Kidney epithelial cell (primary cell): ENCODE results near the gene CYP4B1. TPM values are rescaled to one million over a fixed set of nuclear protein-coding genes. Genes with fewer than 3 reads are reported as not detected.

Source experiments
- DNase-seq: peaks from one replicate; pipeline ENCODE4 v3.0.0-alpha.2; 2010; ENCODE audit warnings: low read depth
- H3K27me3 ChIP-seq: 2 replicates; pipeline ENCODE4 v1.6.0; 2011; ENCODE audit warnings: low read length; ENCODE audit not compliant: control insufficient read depth, insufficient read depth
- H3K36me3 ChIP-seq: 2 replicates; pipeline ENCODE4 v1.5.1; 2011; ENCODE audit warnings: low read length; ENCODE audit not compliant: control insufficient read depth, insufficient read depth
- H3K4me3 ChIP-seq: 2 replicates; pipeline ENCODE4 v1.5.1; 2011; ENCODE audit warnings: low read depth, mild to moderate bottlenecking, control low read depth, low read length
- total RNA-seq: library from RNA; depleted of rRNA; stranded (reverse); fragments of >200 nt; gene quantifications from 2 replicates; pipeline ENCODE4 v1.2.3, GENCODE V29; 2015
- TF ChIP-seq, protein P1 (sequence below): IDR thresholded peaks from 2 replicates; pipeline ENCODE4 v1.5.1; 2011; ENCODE audit warnings: mild to moderate bottlenecking, moderate library complexity, low read length, control low read depth, inconsistent platforms; ENCODE audit not compliant: insufficient read depth, poor library complexity, severe bottlenecking

CYP4B1 gene
- total RNA-seq, 1 donor from 2014 or later: not detected

DNA sequence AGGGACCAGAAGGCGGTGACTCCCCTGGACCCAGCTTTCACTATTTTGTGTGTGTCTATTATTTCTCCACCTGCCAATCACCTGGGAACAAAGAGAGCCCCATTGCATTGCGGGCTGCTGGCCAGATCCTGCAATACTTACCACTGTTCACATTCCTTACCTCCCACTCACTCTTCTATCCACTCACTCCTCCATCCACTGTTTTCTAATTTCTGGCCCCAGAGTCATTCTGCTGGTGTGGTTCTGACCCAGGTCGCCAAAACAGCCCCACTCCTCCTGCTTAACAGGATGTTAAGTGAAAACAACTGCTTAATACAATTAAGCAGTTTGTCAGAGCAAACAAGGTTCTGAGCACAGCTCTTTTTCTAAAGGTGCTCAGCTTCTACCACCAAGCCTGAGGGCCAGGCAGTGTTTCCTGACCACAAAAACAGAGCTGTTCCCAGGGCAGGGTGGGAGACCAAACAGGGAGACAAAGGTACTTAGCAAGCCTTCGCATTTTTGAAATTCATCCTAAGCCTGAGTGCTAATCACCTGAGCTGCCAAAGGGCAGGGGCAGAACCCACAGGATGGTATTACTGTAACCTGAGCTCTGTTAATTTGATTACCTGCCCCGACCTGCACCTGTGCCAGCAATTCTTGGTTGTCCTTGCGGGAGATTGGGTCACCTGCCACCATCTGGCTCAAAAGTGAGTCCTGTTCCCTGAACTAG, 41.4 kb upstream of the CYP4B1 start:
- TF ChIP-seq, protein P1, sequence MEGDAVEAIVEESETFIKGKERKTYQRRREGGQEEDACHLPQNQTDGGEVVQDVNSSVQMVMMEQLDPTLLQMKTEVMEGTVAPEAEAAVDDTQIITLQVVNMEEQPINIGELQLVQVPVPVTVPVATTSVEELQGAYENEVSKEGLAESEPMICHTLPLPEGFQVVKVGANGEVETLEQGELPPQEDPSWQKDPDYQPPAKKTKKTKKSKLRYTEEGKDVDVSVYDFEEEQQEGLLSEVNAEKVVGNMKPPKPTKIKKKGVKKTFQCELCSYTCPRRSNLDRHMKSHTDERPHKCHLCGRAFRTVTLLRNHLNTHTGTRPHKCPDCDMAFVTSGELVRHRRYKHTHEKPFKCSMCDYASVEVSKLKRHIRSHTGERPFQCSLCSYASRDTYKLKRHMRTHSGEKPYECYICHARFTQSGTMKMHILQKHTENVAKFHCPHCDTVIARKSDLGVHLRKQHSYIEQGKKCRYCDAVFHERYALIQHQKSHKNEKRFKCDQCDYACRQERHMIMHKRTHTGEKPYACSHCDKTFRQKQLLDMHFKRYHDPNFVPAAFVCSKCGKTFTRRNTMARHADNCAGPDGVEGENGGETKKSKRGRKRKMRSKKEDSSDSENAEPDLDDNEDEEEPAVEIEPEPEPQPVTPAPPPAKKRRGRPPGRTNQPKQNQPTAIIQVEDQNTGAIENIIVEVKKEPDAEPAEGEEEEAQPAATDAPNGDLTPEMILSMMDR: no peak
- DNase-seq: peak; percentile 45
- no peaks in the 10 kb centered on the region for H3K27me3 ChIP-seq
- no peaks in the 10 kb centered on the region for H3K36me3 ChIP-seq
- H3K4me3 ChIP-seq: no peak overlapping the region

DNA sequence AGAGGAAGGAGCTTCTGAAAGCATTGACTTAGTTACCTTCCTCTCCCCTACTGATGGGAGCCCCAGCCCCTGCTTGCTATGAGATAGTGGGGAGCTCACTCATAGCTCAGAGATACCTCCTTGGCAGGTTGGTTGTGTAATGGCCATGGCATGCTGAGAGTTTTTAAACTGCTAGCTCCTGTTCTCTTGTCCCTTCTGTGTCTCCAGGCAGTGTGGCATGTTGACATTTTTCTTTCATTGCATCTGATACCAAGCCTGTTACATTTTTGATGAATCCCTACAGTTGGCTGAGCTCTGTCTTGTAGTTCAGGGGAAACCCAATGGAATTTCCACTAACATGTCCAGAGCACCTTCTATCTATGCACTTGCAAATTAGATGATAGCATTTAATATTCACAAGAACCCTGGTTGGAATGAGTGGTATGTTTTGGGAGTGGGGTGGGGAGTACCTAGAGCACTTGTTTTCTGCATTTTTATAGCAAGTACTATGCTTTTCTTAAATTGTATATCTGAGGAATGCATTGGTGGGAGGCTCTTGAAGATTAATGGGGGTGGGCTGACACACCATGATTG, 40.8 kb upstream of the CYP4B1 start:
- no peaks in the 10 kb centered on the region for H3K27me3 ChIP-seq
- no peak overlapping the region for H3K4me3 ChIP-seq
- no peaks in the 10 kb centered on the region for H3K36me3 ChIP-seq
- DNase-seq: no peak
- TF ChIP-seq, protein P1: no peak

DNA sequence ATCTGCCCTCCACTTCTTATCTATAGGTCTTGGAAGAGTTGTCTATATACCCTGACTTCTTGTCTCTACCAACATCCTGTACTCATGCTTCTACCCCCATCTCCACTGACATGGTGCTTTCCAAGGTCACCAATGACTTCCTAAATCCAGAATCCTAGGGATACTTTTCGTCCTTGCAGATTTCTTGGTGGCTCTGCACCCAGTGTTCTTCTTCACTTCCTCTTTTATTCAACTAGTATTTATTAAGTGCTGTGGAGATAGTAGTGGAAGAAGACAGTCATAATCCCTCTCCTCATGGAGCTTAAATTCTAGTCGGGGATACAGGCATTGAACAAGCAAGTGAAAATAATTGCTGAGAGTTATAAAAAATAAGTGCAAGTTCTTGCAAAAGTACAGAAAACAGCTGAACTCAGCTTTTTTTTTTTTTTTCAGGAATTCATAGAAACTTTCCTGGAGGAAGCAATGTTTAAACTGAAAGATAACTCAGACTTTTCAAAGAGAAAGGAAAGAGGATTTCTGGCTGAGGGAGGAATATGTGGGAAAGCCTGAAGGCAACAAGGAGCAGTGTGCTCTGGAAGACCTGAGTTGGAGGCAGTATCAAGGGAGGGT, 38.2 kb upstream of the CYP4B1 start:
- Histone ChIP-seq H3K36me3 (no peaks in the 10 kb centered on the region), H3K4me3 (no peak overlapping the region), H3K27me3 (no peaks in the 10 kb centered on the region)
- TF ChIP-seq, protein P1: no peak
- no peak for DNase-seq

DNA sequence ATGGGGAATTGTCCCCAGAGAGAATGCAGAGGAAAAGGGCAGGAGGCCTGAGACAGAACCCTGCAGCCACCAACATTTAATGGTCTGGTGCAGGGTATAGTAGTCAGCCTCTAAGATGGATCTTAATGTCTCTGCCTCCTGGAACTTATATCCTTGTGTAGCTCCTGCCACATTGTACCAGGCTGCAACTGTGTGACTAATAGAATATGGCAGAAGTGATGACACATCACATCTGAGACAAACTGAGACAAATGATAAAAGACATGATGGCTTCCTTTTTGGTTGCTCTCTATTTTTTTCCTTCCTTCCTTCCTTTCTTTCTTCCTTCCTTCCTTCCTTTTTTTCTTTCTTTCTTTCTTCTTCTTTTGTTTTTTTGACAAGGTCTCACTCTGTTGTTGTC, 37.1 kb upstream of the CYP4B1 start:
- TF ChIP-seq, protein P1: no peak
- Histone ChIP-seq H3K4me3 (no peak overlapping the region), H3K27me3 (no peaks in the 10 kb centered on the region), H3K36me3 (no peaks in the 10 kb centered on the region)
- no peak for DNase-seq

DNA sequence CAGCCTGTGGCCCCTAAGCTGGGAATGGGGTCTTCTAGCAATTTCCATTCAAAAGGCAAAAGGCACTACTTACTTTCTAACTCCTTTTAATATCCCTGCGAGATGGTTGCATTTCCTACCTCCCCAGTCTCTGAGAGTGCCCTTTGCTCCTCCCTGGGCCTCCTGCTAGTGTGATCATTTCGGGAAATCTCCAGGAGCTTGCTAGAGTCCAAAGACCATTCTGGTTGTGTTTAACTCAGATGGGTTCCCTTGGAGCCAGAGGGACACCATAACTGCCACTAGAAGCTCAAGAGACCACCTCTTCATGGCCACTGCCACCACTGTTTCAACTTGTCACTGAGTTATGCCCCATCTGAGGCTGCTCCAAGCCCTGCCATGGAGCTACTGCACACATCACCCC, 34.4 kb upstream of the CYP4B1 start:
- no peak for DNase-seq
- no peak overlapping the region for H3K4me3 ChIP-seq
- TF ChIP-seq, protein P1: no peak

More for the DNA sequence above, 34.4 kb upstream of the CYP4B1 start:
- Histone ChIP-seq H3K36me3 (no peaks in the 10 kb centered on the region), H3K27me3 (no peaks in the 10 kb centered on the region)
